Caco-2 (cell line): ENCODE measurements around the gene ZC3HAV1. TPM values are rescaled to one million over a fixed set of nuclear protein-coding genes. Genes with fewer than 3 reads are reported as not detected.

Source experiments
- BruUV-seq: library from RNA; stranded (reverse); fragments of 400-500 nt; replicated peaks from 2 replicates; lab custom pipeline; 2021; lab: Mats Ljungman, UMichigan
- CTCF ChIA-PET: fragments of 300-600 bp; sonication (Branson Sonifier 250); formaldehyde crosslinking; loops from one replicate; lab custom pipeline; 2022; ENCODE audit warnings: antibody characterized with exemption; lab: Charles Lee
- POLR2A ChIA-PET: fragments of 300-600 bp; sonication (Branson Sonifier 250); formaldehyde crosslinking; loops from one replicate; lab custom pipeline; 2022; ENCODE audit warnings: antibody characterized with exemption; lab: Charles Lee
- DNase-seq, 2 experiments: peaks; one replicate each; pipeline versions ENCODE4 v3.0.0 to v3.0.0-alpha.2; 2020 to 2022
- H3K27me3 ChIP-seq: replicated peaks from 2 replicates; pipeline ENCODE4 v1.6.0; 2011; ENCODE audit warnings: low read length; ENCODE audit not compliant: control insufficient read depth, insufficient read depth
- H3K36me3 ChIP-seq: 2 replicates; pipeline ENCODE4 v1.5.1; 2011; ENCODE audit warnings: low read length; ENCODE audit not compliant: control insufficient read depth, insufficient read depth
- H3K4me1 ChIP-seq: fragments of 250-450 bp; sonication (Bioruptor Pico); 2 replicates; pipeline ENCODE4 v1.5.1; 2020; ENCODE audit warnings: mild to moderate bottlenecking
- H3K4me3 ChIP-seq: 2 replicates; pipeline ENCODE4 v1.5.1; 2011; ENCODE audit warnings: low read depth, mild to moderate bottlenecking, control low read depth, low read length
- H3K9me3 ChIP-seq: fragments of 250-450 bp; sonication (Bioruptor Pico); 2 replicates; pipeline ENCODE4 v1.5.1; 2020; ENCODE audit warnings: mild to moderate bottlenecking, moderate library complexity
- H3K27ac Mint-ChIP-seq: one replicate; pipeline ENCODE4 v1.8.0; 2022; ENCODE audit warnings: mixed read lengths; ENCODE audit not compliant: unreplicated experiment
- H3K27me3 Mint-ChIP-seq: one replicate; pipeline ENCODE4 v1.8.0; 2022; ENCODE audit warnings: mixed read lengths; ENCODE audit not compliant: insufficient read depth, unreplicated experiment
- H3K36me3 Mint-ChIP-seq: one replicate; pipeline ENCODE4 v1.8.0; 2022; ENCODE audit warnings: mild to moderate bottlenecking, mixed read lengths; ENCODE audit not compliant: insufficient read depth, unreplicated experiment
- H3K4me1 Mint-ChIP-seq: one replicate; pipeline ENCODE4 v1.8.0; 2022; ENCODE audit warnings: low read depth, mixed read lengths; ENCODE audit not compliant: unreplicated experiment
- H3K4me3 Mint-ChIP-seq: one replicate; pipeline ENCODE4 v1.8.0; 2022; ENCODE audit warnings: mild to moderate bottlenecking, moderate library complexity, mixed read lengths; ENCODE audit not compliant: unreplicated experiment
- H3K9me3 Mint-ChIP-seq: one replicate; pipeline ENCODE4 v1.8.0; 2022; ENCODE audit warnings: mixed read lengths; ENCODE audit not compliant: unreplicated experiment
- intact Hi-C: fragments of 100-400 bp; cut with micrococcal nuclease; formaldehyde crosslinking; loops from one replicate; pipeline ENCODE4 v1.10.0; 2022; ENCODE audit not compliant: unreplicated experiment
- total RNA-seq: library from RNA; stranded (reverse); gene quantifications from 2 replicates; pipeline ENCODE4 v1.2.3, GENCODE V29; 2022
- TF ChIP-seq, protein P1 (sequence below), 2 experiments: fragments of 200-600 bp in 1 of 2; IDR thresholded peaks; 1 replicate in 1 of 2; 2 replicates in 1 of 2; pipeline versions ENCODE4 v1.5.1 to v1.8.0; 2011 to 2022; ENCODE audit warnings: antibody characterized with exemption in 1 of 2, control low read depth in 1 of 2, inconsistent platforms in 1 of 2, low read depth in 1 of 2, low read length in 1 of 2, mild to moderate bottlenecking in 1 of 2, moderate library complexity in 1 of 2; ENCODE audit not compliant: insufficient read depth in 1 of 2, severe bottlenecking in 1 of 2, unreplicated experiment in 1 of 2

ZC3HAV1 gene
- total RNA-seq, 1 experiment from 2014 or later: 30.8 TPM

DNA sequence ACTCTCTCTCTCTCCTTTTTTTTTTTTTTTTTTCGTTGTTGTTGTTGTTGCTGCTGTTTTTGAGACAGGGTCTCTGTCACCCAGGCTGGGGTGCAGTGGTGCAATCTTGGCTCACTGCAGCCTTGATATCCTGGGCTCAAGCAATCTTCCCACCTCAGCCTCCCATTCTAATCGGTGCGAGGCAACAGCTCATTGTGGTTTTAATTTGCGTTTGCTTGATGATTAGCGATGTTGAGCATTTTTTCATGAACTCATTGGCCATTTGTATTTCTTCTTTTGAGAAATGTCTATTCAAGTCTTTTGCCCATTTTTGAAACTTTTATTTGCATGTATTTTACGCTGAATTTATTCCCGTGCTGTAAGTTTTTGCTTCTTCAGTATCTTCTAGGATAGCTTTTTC is 60.4 kb downstream of the ZC3HAV1 start:
- H3K27me3 Mint-ChIP-seq: no peaks in the 10 kb centered on the region
- intact Hi-C loops: no loop called here
- ChIA-PET CTCF (no interaction called here), POLR2A (no interaction called here)
- H3K36me3 Mint-ChIP-seq: peaks cover 48% of the 10 kb centered on the region
- Histone ChIP-seq H3K4me1 (no peaks in the 10 kb centered on the region; the same call in 1 of the 2 replicates), H3K4me3 (no peak overlapping the region), H3K36me3 (no peaks in the 10 kb centered on the region; the same call in 1 of the 2 replicates), H3K9me3 (no peaks in the 10 kb centered on the region), H3K27me3 (no peaks in the 10 kb centered on the region)
- H3K4me1 Mint-ChIP-seq: no peaks in the 10 kb centered on the region
- TF ChIP-seq, protein P1, sequence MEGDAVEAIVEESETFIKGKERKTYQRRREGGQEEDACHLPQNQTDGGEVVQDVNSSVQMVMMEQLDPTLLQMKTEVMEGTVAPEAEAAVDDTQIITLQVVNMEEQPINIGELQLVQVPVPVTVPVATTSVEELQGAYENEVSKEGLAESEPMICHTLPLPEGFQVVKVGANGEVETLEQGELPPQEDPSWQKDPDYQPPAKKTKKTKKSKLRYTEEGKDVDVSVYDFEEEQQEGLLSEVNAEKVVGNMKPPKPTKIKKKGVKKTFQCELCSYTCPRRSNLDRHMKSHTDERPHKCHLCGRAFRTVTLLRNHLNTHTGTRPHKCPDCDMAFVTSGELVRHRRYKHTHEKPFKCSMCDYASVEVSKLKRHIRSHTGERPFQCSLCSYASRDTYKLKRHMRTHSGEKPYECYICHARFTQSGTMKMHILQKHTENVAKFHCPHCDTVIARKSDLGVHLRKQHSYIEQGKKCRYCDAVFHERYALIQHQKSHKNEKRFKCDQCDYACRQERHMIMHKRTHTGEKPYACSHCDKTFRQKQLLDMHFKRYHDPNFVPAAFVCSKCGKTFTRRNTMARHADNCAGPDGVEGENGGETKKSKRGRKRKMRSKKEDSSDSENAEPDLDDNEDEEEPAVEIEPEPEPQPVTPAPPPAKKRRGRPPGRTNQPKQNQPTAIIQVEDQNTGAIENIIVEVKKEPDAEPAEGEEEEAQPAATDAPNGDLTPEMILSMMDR (IDR thresholded peaks at IDR 0.05; ENCODE audit: insufficient read depth in 1 of 2, low read depth in 1 of 2, low read length in 1 of 2, severe bottlenecking in 1 of 2, unreplicated experiment in 1 of 2): no peak
- BruUV-seq: no TSS peak
- H3K27ac Mint-ChIP-seq: no peak overlapping the region
- H3K4me3 Mint-ChIP-seq: no peak overlapping the region
- H3K9me3 Mint-ChIP-seq: no peaks in the 10 kb centered on the region
- DNase-seq: no peak

DNA sequence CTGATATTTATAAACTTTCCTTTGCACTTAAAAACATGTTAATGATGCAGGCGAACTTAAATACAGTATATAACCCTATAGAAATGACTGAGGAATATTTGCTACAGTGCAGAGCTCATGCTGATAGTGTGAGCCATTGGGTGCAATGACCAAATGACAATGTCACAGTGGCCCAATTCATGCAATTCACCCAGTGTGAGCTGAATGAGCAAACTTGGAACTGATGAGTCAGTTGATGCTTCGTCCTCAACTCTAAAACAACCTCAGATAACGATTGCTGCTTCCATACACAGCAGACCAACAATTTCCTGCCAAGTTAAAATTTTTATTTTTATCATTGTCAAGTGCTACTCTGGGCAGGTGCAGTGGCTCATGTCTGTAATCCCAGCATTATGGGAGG is 61.5 kb downstream of the ZC3HAV1 start:
- BruUV-seq: no TSS peak
- DNase-seq: no peak
- H3K27me3 Mint-ChIP-seq: no peaks in the 10 kb centered on the region
- Histone ChIP-seq H3K4me3 (no peak overlapping the region), H3K36me3 (no peaks in the 10 kb centered on the region; the same call in 1 of the 2 replicates), H3K27me3 (no peaks in the 10 kb centered on the region), H3K9me3 (no peaks in the 10 kb centered on the region), H3K4me1 (no peaks in the 10 kb centered on the region; the same call in 1 of the 2 replicates)
- POLR2A ChIA-PET: no interaction called here
- TF ChIP-seq, protein P1 (IDR thresholded peaks at IDR 0.05; ENCODE audit: insufficient read depth in 1 of 2, low read depth in 1 of 2, low read length in 1 of 2, severe bottlenecking in 1 of 2, unreplicated experiment in 1 of 2): no peak
- no peak overlapping the region for H3K4me3 Mint-ChIP-seq
- no peak overlapping the region for H3K27ac Mint-ChIP-seq
- H3K9me3 Mint-ChIP-seq: no peaks in the 10 kb centered on the region
- CTCF ChIA-PET: no interaction called here
- intact Hi-C loops: no loop called here
- H3K4me1 Mint-ChIP-seq: no peaks in the 10 kb centered on the region
- H3K36me3 Mint-ChIP-seq: peaks cover 40% of the 10 kb centered on the region

DNA sequence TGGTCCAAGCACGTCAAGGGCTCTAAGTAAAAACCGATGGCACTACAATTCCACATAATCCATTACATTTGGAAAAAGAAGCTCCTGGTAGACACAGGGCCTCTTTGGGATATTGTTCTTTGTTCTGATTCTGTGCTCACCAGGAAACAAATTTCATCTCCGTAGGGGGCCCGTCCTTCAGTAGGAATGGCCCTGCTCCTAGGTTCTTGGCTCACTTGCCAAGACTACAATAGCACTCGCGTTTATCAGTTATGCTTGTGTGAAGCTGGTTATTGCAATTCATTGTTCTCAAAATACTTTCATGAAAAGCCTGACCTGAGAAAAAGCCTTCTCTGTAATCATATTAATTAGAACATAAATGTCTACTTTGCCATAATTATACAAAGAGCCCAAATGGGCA is 63.4 kb downstream of the ZC3HAV1 start:
- H3K4me1 Mint-ChIP-seq: no peaks in the 10 kb centered on the region
- H3K4me3 Mint-ChIP-seq: no peak overlapping the region
- POLR2A ChIA-PET: no interaction called here
- no TSS peak for BruUV-seq
- Histone ChIP-seq H3K9me3 (no peaks in the 10 kb centered on the region), H3K4me3 (no peak overlapping the region), H3K4me1 (no peaks in the 10 kb centered on the region; the same call in 1 of the 2 replicates), H3K27me3 (no peaks in the 10 kb centered on the region), H3K36me3 (no peaks in the 10 kb centered on the region; the same call in 1 of the 2 replicates)
- TF ChIP-seq, protein P1 (IDR thresholded peaks at IDR 0.05; ENCODE audit: insufficient read depth in 1 of 2, low read depth in 1 of 2, low read length in 1 of 2, severe bottlenecking in 1 of 2, unreplicated experiment in 1 of 2): no peak
- intact Hi-C loops: no loop called here
- peaks cover 32% of the 10 kb centered on the region for H3K36me3 Mint-ChIP-seq
- no peak for DNase-seq
- CTCF ChIA-PET: no interaction called here
- H3K9me3 Mint-ChIP-seq: no peaks in the 10 kb centered on the region
- H3K27me3 Mint-ChIP-seq: no peaks in the 10 kb centered on the region
- no peak overlapping the region for H3K27ac Mint-ChIP-seq
